Stimulated activated CD4-positive, alpha-beta T cell treated with anti-CD3 and anti-CD28 coated beads, Interleukin-15, amount 100 ng/mL, for 48 hours (primary cell): Measurements from ENCODE around the gene CDCP2.
"Not testable (repeated sequence)": the region's sequence is repeated elsewhere in the genome, so short reads cannot be mapped to it uniquely, and the experiment has no call there.

Source experiments
- DNase-seq, 2 donors: peaks; one replicate each; pipeline ENCODE4 v3.0.0-alpha.2; 2020; ENCODE audit warnings: low read depth in 2 of 2

CDCP2 gene

DNA sequence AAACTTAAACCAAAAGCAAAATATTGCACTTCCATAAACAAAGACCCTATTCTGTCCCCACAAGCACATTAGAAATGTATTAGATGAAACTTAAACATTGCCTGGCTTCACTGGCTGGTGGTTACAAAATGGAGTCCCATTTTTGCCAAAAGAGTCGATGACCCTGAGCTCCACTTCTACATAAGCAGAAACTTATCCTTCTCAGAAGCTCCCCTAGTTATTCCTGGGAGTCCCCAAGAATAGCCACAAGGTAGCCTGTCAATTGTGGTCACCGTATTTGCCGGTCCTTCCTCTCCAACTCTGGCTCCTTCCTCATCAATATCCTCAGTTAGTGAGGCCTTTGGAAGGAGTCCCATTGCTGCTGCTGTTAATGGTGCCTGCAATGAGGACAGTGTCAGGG lies 37.3 kb downstream of the CDCP2 start:
- no peak for DNase-seq

DNA sequence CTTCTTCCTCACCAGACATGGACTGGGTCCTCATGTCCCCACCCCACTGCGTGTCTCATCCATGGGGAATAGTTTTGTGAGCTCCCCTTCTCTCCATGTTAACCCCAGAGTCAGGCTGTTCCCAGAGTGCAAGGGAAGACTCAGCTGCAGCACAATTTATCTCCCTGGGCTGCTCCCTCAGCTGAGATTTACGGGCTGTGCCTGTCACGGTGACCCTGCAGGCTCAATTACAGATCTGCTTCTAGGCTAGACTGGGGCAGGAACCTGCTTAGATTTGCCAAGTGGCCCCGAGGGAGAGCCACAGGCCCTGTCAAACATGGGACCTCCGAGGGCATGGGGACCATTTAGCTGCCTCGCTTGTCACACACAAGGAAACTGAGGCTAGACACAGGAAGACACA lies 37.8 kb downstream of the CDCP2 start:
- no peak for DNase-seq

DNA sequence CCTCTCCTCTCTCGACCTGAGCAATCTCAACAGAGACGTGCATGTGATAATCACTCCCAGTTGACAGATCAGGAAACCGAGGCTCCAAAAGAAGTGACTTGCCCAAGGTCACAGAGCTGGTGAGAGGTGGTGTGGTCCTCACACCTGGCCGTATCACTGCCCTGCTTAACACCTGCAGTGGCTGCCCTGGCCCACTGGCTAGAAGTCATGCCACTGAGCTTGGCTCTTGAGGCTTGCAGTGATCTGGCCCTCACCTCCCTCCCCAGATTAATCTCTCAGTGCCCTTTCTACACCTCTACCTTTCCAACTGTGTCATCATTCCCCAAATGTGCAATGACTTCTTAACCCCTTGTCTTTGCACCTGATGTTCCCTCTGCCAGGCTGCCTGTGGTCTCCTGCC lies 38.8 kb downstream of the CDCP2 start:
- DNase-seq = no peak

DNA sequence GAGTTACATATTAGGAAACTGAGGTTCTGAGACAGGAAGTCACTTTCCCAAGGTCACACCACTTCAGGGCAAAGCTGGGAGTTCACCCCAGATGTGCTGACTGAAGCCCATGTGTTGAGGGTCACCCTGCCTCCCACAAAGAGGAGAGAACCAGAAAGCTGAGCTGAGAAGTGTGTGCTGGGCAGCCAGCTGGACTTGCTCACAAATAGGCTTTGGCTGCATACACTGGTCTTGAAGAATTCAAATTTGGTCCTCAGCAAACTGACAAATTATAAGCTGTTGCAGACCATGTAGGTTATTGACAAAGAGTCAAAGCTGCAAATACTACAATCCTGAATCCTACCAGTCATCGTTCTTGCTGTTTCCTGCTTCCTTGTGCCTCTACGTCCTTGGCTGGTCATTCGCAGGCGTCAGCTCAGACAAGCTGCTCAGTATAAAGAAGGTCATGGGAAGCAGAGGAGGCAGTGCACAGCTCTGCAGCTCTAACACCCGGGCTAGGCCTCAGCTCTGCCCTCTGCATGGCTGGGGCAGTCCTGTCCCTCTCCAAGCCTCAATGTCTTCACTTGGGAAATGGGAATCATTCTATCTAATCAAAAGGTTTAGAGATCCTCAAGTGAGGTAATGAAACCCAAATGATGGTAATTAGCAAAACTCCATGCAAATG lies 40.0 kb downstream of the CDCP2 start:
- no peak for DNase-seq

DNA sequence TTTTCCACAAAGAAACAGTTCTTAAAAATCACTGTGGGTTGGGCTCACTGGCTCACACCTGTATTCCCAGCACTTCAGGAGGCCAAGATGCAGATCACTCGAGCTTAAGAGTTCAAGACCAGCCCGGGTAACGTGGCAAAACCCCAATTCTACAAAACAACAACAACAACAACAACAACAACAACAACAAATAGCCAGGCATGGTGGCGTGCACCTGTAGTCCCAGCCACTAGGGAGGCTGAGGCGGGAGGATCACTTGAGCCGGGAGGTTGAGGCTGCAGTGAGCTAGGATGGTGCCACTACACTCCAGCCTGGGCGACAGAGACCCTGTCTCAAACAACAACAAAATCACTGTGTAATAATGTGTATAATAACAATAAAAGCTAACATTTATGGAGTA lies 40.8 kb downstream of the CDCP2 start:
- no peak for DNase-seq

DNA sequence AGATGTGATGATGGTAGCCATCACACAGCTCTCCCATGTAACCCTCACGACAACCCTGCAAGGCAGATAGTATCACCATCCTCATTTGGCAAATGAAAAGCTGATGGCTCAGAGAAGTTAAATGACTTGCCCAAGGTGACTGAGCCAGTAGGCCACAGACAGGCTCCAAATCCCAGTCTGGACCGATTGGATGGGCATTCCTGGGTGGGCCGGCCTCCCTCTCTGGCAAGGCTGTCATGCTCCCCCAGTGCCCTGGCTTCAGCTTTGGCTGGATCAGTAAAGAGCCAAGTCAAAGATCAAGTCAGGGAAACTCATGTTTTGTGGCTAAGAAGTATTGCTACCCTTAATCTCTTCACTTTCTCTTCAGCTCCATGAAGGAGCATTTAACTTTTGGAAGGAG lies 41.2 kb downstream of the CDCP2 start:
- DNase-seq = no peak

DNA sequence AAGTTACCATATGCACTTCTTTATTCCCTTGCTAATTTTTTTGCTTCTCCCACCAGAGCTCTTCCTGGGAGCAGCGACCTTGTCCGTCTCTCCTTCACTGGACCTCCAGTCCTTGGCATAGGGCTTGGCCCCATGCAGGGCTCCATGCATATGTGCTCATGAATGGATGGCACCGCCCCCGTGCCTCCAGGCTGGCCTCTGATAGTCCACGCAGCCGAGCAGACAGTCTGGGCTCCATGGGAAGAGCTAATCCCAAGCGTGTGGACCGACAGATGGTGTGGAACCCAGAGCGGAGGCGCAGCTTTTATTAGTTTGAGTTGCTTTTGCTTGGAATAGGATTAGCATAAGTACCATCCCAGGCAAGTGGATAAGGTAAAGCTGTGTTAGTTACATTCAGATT lies 41.8 kb downstream of the CDCP2 start:
- DNase-seq = no peak

DNA sequence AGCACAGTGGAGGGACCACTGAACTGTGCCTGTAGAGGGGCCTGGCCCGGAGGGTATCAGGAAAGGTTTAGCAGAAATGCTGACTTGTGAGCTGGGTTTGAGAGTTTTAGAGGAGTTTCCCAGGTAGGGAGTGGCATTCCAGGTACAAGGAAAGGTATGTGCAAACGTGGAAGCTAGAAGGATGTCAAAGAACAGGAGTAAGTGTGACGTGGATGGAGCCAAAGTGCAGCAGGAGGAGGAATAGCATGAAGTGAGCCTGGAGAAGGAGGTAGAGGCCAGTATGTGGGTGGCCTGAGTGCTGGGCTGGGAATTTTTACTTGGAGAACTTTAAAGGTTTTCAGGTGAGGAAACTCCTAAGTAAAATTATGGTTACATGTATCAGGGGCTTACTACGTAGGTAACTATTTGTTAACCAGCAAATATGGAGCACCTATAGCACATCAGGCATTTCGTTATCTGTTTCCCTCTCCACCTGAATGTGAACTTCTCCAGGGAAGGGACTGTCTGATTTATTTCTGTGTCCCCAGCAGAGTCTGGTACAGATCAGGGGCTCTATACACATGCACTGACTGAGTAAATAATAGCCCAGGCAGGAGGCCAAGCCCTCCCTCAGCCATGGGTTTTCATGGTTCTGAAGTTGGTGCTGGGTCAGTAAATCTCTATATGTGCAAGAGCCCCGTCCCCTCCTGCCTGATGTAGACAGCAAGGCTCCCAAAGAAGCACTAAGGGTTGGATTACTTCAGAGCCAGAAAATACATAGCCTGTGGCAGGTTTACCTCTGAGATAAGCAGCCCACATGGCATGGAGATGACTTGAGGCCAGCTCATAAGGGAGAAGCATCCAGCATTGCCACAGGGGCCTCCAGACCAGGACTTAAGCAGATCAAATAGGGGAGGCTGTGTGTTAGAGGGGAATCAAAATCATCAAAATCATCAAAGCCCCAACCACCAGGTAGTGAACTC lies 43.4 kb downstream of the CDCP2 start:
- DNase-seq = no peak

DNA sequence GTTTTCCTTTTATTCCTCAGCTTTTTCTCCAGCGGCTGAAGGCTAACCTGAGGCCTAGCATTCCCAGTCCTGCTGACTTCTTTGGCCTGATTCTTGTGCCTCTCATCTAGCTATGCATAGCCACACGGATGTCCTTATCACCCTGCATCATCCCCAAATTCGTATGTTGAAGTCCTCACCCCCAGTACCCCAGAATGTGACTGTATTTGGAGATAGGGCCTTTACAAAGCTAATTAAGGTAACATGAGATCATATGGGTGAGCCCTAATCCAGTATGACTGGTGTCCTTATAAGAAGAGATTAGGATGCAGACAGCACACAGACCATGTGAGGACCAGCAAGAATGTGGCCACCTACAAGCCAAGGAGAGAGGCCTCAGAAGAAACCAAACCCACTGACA lies 44.6 kb downstream of the CDCP2 start:
- DNase-seq = no peak

DNA sequence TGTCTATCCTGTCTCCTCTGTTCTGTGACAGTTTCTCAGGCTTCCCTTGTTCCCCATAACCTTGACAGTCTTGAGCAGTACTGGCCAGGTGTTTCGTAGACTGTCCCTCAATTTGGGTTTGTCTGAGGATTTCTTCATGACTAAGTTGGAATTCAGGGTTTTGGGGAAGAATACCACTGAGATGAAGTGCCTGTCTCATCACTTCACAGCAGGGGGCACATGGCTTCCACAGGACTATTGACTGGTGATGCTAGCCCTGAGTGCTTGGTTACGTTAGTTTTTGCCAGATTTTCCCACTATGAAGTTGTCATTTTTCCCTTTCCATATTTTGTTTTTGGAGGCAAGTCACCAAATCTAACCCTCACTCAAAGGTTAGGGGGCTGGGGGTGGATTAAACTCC lies 45.7 kb downstream of the CDCP2 start:
- no peak for DNase-seq

DNA sequence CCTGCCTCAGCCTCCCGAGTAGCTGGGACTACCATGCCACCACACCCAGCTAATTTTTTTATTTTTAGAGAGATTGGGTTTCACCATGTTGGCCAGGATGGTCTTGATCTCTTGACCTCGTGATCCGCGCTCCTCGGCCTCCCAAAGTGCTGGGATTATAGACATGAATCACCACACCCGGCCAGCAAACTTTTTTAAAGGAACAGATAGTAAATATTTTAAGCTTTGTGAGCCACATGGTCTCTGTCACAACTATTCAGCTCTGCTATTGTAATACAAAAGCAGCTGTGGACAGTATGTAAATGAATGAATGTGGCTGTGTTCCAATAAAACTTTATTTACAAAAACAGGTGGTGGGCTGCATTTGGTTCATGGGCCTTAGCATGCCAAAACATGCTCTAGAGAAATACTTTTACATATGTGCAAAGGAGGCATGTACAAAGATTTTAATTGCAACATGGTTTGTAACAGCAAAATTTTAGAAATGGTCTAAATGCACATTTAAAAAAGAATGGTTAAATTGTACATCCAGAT lies 47.0 kb downstream of the CDCP2 start:
- DNase-seq = no peak

DNA sequence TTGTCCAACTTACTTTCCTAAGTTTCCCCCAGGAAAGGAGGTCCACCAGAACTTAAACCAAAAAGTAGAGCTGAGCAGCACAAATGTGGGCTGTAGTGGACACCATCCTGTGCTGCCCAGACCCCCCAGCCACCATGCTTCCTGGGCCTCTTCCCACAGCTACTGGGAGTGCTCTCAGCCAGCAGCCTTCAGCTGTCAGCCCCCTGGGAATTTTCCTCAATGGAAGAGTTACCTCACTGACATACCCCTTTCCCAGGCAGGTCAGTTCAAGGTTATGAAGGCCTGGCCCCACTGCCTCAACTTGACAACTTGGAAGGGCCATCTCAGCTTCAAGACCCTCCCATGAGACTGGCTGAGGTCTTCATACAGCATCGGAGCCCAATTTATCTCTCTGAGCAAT lies 47.7 kb downstream of the CDCP2 start:
- no peak for DNase-seq

DNA sequence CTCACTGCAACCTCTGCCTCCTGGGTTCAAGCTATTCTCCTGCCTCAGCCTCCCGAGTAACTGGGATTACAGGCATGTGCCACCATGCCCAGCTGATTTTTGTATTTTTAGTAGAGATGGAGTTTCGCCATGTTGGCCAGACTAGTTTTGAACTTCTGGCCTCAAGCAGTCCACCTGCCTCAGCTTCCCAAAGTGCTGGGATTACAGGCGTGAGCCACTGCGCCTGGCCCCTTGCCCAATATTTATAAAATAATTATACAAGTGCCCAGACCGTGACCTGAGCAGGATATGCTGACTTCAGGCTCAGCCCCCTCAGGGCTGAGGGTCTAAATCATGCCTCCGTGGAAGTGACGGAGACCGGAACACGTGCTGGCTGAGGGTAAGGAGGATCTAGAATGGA lies 48.2 kb downstream of the CDCP2 start:
- DNase-seq = not testable (repeated sequence)

DNA sequence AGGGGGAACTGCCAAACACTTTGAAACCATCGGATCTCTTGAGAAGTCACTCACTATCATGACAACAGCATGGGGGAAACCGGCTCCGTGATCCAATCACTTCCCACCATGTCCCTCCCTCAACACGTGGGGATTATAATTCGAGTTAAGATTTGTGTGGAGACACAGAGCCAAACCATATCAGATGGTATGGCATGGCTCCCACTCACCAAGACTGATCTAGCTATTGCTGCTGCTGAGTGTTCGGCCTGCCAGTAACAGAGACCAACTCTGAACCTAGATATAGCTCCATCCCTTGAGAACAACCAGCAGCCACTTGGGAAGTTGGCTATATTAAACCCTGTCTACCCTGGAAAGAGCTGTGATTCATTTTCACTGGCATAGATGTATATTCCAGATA lies 49.4 kb downstream of the CDCP2 start:
- no peak for DNase-seq

DNA sequence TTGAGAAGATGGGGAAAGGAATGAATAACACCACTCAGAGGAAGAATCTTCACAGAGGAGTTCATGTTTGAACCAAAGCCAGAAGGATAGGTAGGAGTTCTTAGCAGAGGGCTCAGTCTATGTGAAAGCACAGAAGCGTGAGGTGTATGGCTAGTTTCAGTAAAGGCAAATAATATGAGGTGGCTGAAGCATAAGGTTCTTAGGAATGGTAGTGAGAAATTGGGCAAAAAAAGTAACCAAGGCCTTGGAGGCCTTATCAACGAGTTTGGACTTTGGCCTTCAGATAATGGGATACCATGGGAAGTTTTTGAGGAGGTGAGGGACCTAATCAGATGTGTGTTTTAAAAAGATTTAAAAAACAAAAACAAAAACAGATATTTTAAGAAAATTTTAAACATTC lies 52.3 kb downstream of the CDCP2 start:
- no peak for DNase-seq

DNA sequence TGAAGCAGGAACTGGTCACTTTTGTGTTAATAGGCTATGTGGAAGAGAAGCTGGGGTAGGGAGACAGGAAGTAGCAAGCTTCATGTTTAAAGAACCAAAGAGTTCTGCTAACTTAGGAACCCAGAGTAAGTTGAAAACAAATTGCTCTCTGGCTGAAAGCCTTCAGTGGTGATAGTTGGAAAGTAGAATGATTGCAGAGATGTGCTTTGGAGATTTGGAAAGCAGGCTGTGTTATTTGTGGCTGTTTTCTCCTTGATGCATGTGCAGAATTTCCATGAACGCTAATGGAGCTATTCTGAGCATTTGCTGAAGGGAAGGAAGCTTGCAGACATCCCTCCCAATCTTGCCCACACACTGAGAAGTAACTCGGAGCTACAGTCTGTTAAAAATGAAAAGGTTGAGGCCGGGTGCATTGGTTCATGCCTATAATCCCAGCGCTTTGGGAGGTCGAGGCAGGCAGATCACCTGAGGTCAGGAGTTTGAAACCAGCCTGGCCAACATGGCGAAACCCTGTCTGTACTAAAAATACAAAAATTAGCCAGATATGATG lies 53.7 kb downstream of the CDCP2 start:
- no peak for DNase-seq

DNA sequence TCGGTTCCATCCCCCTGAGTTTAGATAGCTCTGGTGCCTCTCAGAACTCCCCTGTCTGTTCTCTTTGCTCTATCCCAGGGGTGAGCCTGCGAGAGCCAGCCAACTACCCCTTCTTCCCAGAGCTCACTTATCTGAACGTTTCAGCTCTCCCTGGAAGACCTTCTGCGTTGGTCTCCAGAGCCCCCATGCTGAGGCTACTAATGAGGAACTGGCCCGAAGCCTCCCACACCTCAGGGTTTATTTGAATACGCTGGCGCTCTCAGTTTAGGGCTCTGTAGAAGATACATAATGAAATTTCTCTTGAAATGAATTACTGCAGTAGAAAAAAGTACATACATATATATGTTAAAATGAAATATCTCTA lies 55.9 kb downstream of the CDCP2 start:
- no peak for DNase-seq

DNA sequence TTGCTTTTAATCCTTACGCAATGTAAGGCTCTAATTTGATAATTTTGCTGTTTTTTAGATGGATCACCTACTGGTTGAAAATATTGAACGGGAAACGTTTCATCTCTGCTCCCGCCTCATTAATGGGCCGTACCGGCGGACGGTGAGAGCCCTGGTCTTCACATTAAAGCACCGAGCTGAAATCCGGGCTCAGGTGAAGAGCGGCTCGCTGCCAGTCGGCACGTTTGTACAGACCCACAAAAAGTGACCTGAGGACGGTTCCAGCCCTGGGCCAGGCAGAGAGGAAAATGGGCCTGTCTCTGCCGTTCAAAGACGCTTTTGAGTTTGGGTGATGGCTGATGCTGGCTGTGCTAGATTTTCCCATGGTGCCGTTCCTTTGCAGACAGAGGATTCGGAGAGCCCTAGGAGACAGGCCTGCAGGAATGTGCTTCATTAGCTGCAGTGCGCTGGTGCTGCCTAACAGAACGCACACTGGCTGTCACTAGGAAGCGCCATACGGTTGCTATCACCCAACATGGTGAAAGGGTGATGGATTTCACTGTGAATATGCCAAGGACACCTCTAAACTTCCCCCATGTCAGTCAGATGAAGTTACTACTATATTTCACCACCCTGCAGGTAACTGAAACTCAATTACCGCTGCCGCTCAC lies 56.4 kb downstream of the CDCP2 start:
- DNase-seq = no peak

DNA sequence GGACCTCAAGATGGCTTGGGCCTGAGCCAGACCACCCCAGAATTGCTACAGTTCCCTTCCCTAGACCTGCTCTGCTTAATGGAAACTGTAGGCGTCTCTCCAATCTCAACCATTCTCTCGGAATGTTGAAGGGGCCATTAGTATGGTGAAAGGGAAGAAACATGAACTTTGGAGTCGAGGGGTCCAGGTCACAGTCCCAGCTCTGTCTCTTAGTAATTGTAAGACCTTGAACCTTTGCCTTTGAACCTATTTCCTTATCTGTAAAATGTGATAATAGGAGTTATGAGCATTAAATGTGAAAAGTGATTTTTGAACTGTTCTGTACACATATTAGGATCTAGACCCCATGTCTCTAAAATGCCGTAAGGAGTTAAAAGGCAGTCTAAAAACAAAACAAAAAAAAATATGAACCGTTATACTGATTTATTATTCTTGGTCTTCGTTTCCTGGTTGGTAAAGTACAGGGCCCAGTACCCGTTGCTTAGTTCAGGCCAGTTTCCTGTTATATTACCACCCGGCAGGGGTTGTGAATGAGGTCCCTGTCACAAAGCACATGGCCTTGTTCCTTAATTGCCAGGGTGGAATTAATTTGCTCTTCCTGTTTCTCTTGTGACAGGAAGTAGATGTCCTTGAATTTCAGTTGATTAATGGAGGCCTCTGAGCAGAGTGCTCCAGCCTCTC lies 57.1 kb downstream of the CDCP2 start:
- no peak for DNase-seq

DNA sequence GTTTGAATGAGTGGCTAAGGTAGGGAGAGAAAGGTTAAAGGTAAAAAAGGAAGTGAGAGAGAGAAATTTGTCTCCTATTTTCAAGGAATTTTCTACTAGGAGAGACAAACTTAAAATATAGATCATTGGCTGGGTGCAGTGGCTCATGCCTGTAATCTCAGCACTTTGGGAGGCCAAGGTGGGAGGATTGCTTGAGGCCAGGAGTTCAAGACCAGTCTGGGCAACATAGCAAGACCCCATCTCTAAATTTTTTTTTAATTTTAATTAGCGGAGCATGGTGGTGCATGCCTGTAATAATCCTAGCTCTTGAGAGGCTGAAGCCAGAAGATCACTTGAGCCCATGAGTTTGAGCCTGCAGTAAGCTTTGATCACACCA lies 58.1 kb downstream of the CDCP2 start:
- not testable (repeated sequence) for DNase-seq

DNA sequence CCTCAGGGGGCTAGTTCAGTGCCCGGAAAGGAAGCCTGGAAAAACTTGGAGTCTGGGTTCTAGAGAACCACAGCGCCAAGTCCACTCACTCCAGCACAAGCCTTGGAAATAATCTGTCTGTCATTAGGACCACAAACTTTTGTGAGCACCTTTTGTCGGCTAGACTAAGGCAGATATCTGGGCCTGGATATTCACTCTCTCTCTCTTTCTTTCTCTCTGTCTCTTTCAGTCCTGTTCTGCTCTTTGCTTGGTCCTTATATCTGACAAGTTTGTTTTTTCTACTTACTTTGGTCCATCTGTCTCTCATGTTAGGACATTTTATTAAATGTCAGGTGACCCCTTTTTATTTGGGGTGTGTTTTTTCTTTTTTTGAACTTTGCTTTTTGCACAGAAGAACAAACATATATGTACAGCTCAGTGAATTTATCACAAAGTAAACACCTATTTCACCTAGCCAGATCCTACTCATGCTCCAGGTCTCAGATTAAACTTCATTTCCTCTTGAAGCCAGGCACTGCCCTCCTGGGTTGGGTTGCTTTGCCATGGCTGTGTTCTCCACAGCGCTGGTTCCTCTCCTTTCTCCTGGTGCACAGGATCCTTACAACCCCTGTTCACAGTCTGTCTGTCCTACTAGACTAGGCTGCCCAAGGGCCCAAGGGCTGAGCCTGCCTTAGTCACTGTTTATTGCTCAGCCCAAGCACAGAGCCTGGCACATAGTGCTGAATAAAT lies 58.6 kb downstream of the CDCP2 start:
- DNase-seq = no peak
